ENCODE data around the gene RAB3D. TPM values are rescaled to one million over a fixed set of nuclear protein-coding genes. Genes with fewer than 3 reads are reported as not detected.

Gene RAB3D
- total RNA-seq, 1 experiment from 2014 or later = 28.9 TPM

- DNase-seq (ENCODE audit: low read depth, low spot score) = no peak
- H2AFZ ChIP-seq (ENCODE audit: low read depth, low read length, poor library complexity, severe bottlenecking) = no peak overlapping the region
- ChIA-PET RAD21 (ENCODE audit: low non-redundant PET in 1 of 2, low total read pairs in 2 of 2, uncharacterized antibody in 2 of 2, unreplicated experiment in 2 of 2) (no interaction called here), POLR2A (no interaction called here), CTCF (interaction anchor here (0.7 to 1.1 kb wide), 3 partner anchors 12 to 1358 kb away, joined by 3 to 4 read pairs (median 3); no protein-coding TSS in a partner anchor)
- H3K9ac ChIP-seq (ENCODE audit: low read length) = no peak overlapping the region
- no peaks in the 10 kb centered on the region for H3K4me1 ChIP-seq (ENCODE audit: control insufficient read depth in 1 of 2, insufficient read depth in 2 of 2, low read length in 2 of 2)
- no peaks in the 10 kb centered on the region for H3K9me3 ChIP-seq (ENCODE audit: control insufficient read depth in 1 of 2, insufficient read depth in 1 of 2, low read depth in 1 of 2, low read length in 2 of 2)
- intact Hi-C loops (cut with micrococcal nuclease) = no loop called here
- H3K9me2 ChIP-seq (ENCODE audit: insufficient read depth) = no peaks in the 10 kb centered on the region
- H3K4me2 ChIP-seq (ENCODE audit: low read length) = no peak overlapping the region
- ATAC-seq = no peak
- TF ChIP-seq EZH2 (IDR thresholded peaks at IDR 0.05) (no peak), SIN3A (IDR thresholded peaks at IDR 0.05; ENCODE audit: low read depth) (no peak), EZH2phosphoT487 (IDR thresholded peaks at IDR 0.05; ENCODE audit: borderline replicate concordance) (no peak), RAD21 (IDR thresholded peaks at IDR 0.05; ENCODE audit: low read depth) (no peak), JUND (IDR thresholded peaks at IDR 0.05) (no peak), EGR1 (IDR thresholded peaks at IDR 0.05; ENCODE audit: low read depth) (no peak), SRF (IDR thresholded peaks at IDR 0.05; ENCODE audit: low read depth) (no peak), CBX3 (IDR thresholded peaks at IDR 0.05; ENCODE audit: low read depth) (no peak), ATF3 (IDR thresholded peaks at IDR 0.05) (no peak), REST (IDR thresholded peaks at IDR 0.05; ENCODE audit: low read depth) (no peak), POLR2AphosphoS5 (IDR thresholded peaks at IDR 0.05; ENCODE audit: low read depth, low read length) (no peak), ZFX (IDR thresholded peaks at IDR 0.05) (no peak), TCF7L2 (IDR thresholded peaks at IDR 0.05; ENCODE audit: borderline replicate concordance, extremely low read depth, insufficient read depth, insufficient read length) (no peak), ELF1 (IDR thresholded peaks at IDR 0.05; ENCODE audit: borderline replicate concordance, low read depth) (no peak), ZBTB33 (IDR thresholded peaks at IDR 0.05; ENCODE audit: extremely low read depth, insufficient replicate concordance, low read length) (no peak), ZNF274 (IDR thresholded peaks at IDR 0.05; ENCODE audit: low read depth, low read length) (no peak), POLR2A (IDR thresholded peaks at IDR 0.05; ENCODE audit: borderline replicate concordance, extremely low read depth, insufficient read depth, insufficient read length) (no peak)
- no peaks in the 10 kb centered on the region for H4K20me1 ChIP-seq (ENCODE audit: insufficient read depth)
- no peak overlapping the region for H3K27ac ChIP-seq (ENCODE audit: low read depth, low read length)
- H3K27me3 ChIP-seq (ENCODE audit: insufficient read depth, low read length) = no peaks in the 10 kb centered on the region
- no peaks in the 10 kb centered on the region for H3K79me2 ChIP-seq (ENCODE audit: insufficient read depth, low read length)
- H3K36me3 ChIP-seq (ENCODE audit: control insufficient read depth in 1 of 2, insufficient read depth in 2 of 2, low read length in 2 of 2) = no peaks in the 10 kb centered on the region
- BruUV-seq (replicated peaks) = no TSS peak
- H3K4me3 ChIP-seq (replicated peaks in 1 of 2; ENCODE audit: low read depth in 1 of 2, low read length in 2 of 2) = no peak overlapping the region
These were observed 58.0 kb downstream of the RAB3D start for GRCh38 chr19:11281356-11282049.

Measured in HCT116 (cell line).